Keratinocyte (primary cell): ENCODE data around the gene MATN4.

Source experiments
- EZH2 ChIP-seq: IDR thresholded peaks from one replicate; pipeline ENCODE4 v1.6.1; 2012; ENCODE audit warnings: inconsistent platforms, mild to moderate bottlenecking, low read length, moderate library complexity
- TF ChIP-seq, protein P1 (sequence below), 3 experiments: IDR thresholded peaks in 1 of 3; conservative IDR thresholded peaks in 1 of 3; optimal IDR thresholded peaks in 1 of 3; 2 replicates in 2 of 3; 3 replicates in 1 of 3; pipeline versions ENCODE3 to v1.5.1; 2011; ENCODE audit warnings: low read length in 3 of 3, mild to moderate bottlenecking in 3 of 3, moderate library complexity in 2 of 3, control low read depth in 1 of 3, inconsistent platforms in 1 of 3; ENCODE audit not compliant: insufficient read depth in 2 of 3; ENCODE audit errors: extremely low read depth in 1 of 3

DNA sequence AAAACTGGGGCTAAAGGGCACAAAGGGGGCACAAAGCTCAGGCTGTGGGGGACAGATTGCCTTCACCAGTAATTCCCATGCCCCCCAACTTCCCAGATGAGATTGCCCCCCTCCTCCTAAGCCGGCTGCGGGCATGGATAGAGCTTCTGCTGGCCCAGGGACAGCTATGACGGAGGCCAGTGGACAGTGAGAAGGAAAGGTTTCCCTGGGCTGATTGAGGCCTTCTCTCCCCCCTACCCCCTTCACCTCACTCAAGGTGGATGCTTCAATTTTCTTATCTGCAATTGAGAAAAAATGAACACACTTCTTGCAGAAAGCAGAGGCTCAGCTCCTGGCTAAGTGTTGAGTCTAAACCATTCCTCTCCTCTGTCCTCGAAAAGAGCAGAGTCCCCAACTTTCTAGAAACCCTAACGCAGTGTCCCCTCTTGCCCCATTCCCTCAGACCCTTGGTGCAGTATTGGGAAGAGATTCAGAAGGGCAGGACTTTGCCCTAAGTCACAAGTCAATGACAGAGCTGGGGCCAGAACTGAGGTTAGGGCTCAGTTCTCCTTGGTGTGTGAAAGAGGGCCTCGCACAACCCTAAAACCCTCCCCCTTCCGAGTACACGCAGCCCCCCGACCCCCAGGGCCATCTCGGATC, 39.3 kb upstream of the MATN4 start:
- TF ChIP-seq, protein P1, sequence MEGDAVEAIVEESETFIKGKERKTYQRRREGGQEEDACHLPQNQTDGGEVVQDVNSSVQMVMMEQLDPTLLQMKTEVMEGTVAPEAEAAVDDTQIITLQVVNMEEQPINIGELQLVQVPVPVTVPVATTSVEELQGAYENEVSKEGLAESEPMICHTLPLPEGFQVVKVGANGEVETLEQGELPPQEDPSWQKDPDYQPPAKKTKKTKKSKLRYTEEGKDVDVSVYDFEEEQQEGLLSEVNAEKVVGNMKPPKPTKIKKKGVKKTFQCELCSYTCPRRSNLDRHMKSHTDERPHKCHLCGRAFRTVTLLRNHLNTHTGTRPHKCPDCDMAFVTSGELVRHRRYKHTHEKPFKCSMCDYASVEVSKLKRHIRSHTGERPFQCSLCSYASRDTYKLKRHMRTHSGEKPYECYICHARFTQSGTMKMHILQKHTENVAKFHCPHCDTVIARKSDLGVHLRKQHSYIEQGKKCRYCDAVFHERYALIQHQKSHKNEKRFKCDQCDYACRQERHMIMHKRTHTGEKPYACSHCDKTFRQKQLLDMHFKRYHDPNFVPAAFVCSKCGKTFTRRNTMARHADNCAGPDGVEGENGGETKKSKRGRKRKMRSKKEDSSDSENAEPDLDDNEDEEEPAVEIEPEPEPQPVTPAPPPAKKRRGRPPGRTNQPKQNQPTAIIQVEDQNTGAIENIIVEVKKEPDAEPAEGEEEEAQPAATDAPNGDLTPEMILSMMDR (optimal IDR thresholded peaks at IDR 0.05 in 1 of 3, IDR thresholded peaks at IDR 0.05 in 1 of 3, conservative IDR thresholded peaks at IDR 0.05 in 1 of 3; ENCODE audit: extremely low read depth in 1 of 3, insufficient read depth in 2 of 3, low read length in 3 of 3), result no peak
- no peak for TF ChIP-seq EZH2
